Right lobe of liver (tissue), 4 donors: ENCODE measurements around the gene KREMEN1.

ENCODE experiments used
- CTCF ChIP-seq, 4 donors: fragments of 200-600 bp in 3 of 4; fragments of 450-650 bp in 1 of 4; IDR thresholded peaks; one replicate each; pipeline versions ENCODE4 v1.5.1 to v1.8.0; 2016 to 2022; ENCODE audit warnings: antibody characterized with exemption in 4 of 4, mild to moderate bottlenecking in 2 of 4
- POLR2A ChIP-seq: fragments of 450-650 bp; IDR thresholded peaks from one replicate; pipeline ENCODE4 v1.6.1; 2017; ENCODE audit warnings: antibody characterized with exemption, mild to moderate bottlenecking
- donor health status: DM: no; HTN: no; CAD: no.
- donor health status: DM: no; HTN: no; CAD: no.
- donor health status: DM: no; HTN: yes; CAD: no.

GRCh38 chr22:29128891-29129807 lies 56.3 kb downstream of the KREMEN1 start:
- TF ChIP-seq CTCF (IDR thresholded peaks at IDR 0.05) (no peak), POLR2A (no peak)
